DND-41 (cell line): ENCODE data around the gene NCF4.

Experiments used
- ATAC-seq: fragments of 200-7000 bp; cut with Tn5 transposase; 3 replicates; pipeline ENCODE4 v1.9.1; 2021; ENCODE audit warnings: low read depth; ENCODE audit not compliant: insufficient read depth
- DNase-seq: peaks from one replicate; pipeline ENCODE4 v3.0.0-alpha.2; 2020
- H2AFZ ChIP-seq: 2 replicates; pipeline ENCODE4 v1.6.0; 2012; ENCODE audit warnings: low read depth, low read length
- H3K27ac ChIP-seq: 2 replicates; pipeline ENCODE4 v1.5.1; 2012; ENCODE audit warnings: low read length, inconsistent platforms
- H3K27me3 ChIP-seq: fragments of 200-600 bp; sonication (generic); 2 replicates; pipeline ENCODE4 v1.6.0; 2012; ENCODE audit warnings: low read length, mild to moderate bottlenecking, inconsistent platforms; ENCODE audit not compliant: insufficient read depth, poor library complexity
- H3K36me3 ChIP-seq: 2 replicates; pipeline ENCODE4 v1.5.1; 2012; ENCODE audit warnings: low read length, inconsistent platforms; ENCODE audit not compliant: insufficient read depth
- H3K4me1 ChIP-seq: 2 replicates; pipeline ENCODE4 v1.5.1; 2012; ENCODE audit warnings: mild to moderate bottlenecking, low read length; ENCODE audit not compliant: insufficient read depth
- H3K4me2 ChIP-seq: 2 replicates; pipeline ENCODE4 v1.6.0; 2012; ENCODE audit warnings: mild to moderate bottlenecking, moderate library complexity, low read length, inconsistent platforms; ENCODE audit not compliant: insufficient read depth
- H3K4me3 ChIP-seq, 2 experiments: fragments of 200-600 bp in 1 of 2; shearing (Covaris generic) in 1 of 2; 2 replicates each; pipeline ENCODE4 v1.5.1; 2012 to 2016; ENCODE audit warnings: inconsistent platforms in 2 of 2, low read length in 2 of 2, mild to moderate bottlenecking in 2 of 2, low read depth in 1 of 2, moderate library complexity in 1 of 2
- H3K79me2 ChIP-seq: 2 replicates; pipeline ENCODE4 v1.6.0; 2012; ENCODE audit warnings: low read length, inconsistent platforms; ENCODE audit not compliant: insufficient read depth
- H3K9ac ChIP-seq: 2 replicates; pipeline ENCODE4 v1.6.0; 2012; ENCODE audit warnings: low read depth, mild to moderate bottlenecking, inconsistent platforms, low read length, moderate library complexity
- H3K9me3 ChIP-seq: 2 replicates; pipeline ENCODE4 v1.5.1; 2012; ENCODE audit warnings: low read length, moderate library complexity, mild to moderate bottlenecking, inconsistent platforms; ENCODE audit not compliant: insufficient read depth, severe bottlenecking
- H4K20me1 ChIP-seq: 2 replicates; pipeline ENCODE4 v1.6.0; 2012; ENCODE audit warnings: low read length; ENCODE audit not compliant: insufficient read depth
- EZH2 ChIP-seq: IDR thresholded peaks from 3 replicates; pipeline ENCODE4 v1.6.1; 2012; ENCODE audit warnings: borderline replicate concordance, low read depth, mild to moderate bottlenecking, moderate library complexity, low read length, inconsistent platforms; ENCODE audit not compliant: severe bottlenecking
- TF ChIP-seq, protein P1 (sequence below): IDR thresholded peaks from 2 replicates; pipeline ENCODE4 v1.5.1; 2012; ENCODE audit warnings: borderline replicate concordance, low read length, moderate library complexity, mild to moderate bottlenecking; ENCODE audit not compliant: poor library complexity, severe bottlenecking; ENCODE audit errors: extremely low read depth

NCF4 gene

DNA sequence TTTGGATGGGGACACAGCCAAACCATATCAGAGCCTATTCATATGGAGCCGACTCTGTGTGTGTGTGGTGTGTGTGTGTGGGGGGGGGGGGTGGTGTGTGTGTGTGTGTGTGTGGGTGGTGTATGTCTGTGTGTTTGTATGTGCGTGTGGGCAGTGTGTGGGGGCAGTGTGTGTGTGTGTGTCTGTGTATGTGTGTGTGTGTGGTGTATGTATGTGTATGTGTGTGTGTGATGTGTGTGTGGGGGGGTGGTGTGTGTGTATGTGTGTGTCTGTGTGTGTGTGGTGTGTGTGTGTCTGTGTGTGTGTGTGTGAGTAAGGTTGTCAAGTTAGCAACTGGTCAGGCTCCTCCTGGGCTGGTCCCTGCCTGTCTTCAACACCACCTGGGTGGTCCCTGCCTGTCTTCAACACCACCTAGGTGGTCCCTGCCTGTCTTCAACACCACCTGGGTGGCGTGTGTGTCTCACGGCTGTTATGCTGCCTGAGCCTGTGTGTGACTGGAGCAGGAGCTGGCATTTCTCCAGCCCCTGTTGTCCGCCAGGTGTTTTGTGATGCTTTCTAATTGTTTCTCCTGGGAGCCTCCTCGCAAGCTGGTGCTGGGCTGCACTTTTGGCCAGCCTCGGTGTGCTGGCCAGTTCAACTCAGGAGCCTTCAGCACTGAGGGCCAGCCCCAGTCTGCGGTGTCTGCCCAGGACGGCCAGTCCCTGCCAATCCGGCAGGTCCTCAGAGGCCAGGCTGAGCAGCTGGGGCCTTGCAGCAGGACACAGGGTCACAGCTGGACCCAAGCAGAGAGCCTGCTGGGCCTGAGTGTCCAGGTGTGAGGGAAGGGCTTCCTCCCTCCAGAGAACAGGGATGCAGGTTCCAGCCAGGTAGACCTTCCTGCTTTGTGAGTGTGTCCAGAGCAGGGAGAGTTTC lies 22.4 kb upstream of the NCF4 start:
- DNase-seq = no peak

DNA sequence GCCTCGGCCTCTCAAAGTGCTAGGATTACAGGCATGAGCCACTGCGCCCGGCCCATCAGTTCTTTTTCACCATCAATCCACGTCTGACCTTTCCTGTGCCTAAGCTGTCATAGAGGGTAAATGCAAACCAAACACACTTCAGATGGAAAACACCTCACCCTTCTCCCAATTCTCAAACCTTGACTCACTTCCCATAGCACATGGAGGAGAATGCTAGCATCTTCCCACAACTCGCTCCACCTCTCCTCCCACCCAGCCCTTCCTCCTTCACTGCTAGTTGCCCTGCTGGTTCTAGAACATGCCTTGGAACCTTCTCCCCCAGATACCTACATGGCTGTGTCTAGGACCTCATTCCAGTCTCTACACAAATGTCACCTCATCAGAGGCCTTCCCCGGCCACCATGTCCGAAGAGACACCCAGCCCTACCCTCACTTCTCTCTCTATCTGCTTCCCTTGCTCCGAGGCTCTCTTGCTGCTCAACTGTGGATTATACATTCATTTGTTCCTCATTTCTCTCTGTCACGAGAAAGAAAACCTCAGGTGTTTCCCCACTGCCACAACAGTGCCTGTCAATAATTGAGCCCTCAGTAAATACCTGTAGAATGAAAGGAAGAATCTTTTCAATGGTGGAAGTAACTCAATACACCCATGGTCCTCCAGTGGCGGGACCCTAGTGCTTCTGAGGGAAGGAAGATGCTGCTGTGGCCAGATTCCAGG lies 21.3 kb upstream of the NCF4 start:
- H2AFZ ChIP-seq = no peak overlapping the region
- no peak overlapping the region for H3K9ac ChIP-seq
- H3K27me3 ChIP-seq = peaks cover 8% of the 10 kb centered on the region
- H3K9me3 ChIP-seq = no peaks in the 10 kb centered on the region
- H3K27ac ChIP-seq = no peak overlapping the region
- no peak overlapping the region for H3K4me3 ChIP-seq
- H3K79me2 ChIP-seq = no peaks in the 10 kb centered on the region
- no peaks in the 10 kb centered on the region for H3K4me1 ChIP-seq
- DNase-seq = no peak
- no peak for ATAC-seq
- no peaks in the 10 kb centered on the region for H3K36me3 ChIP-seq
- TF ChIP-seq EZH2 = no peak
- TF ChIP-seq, protein P1, sequence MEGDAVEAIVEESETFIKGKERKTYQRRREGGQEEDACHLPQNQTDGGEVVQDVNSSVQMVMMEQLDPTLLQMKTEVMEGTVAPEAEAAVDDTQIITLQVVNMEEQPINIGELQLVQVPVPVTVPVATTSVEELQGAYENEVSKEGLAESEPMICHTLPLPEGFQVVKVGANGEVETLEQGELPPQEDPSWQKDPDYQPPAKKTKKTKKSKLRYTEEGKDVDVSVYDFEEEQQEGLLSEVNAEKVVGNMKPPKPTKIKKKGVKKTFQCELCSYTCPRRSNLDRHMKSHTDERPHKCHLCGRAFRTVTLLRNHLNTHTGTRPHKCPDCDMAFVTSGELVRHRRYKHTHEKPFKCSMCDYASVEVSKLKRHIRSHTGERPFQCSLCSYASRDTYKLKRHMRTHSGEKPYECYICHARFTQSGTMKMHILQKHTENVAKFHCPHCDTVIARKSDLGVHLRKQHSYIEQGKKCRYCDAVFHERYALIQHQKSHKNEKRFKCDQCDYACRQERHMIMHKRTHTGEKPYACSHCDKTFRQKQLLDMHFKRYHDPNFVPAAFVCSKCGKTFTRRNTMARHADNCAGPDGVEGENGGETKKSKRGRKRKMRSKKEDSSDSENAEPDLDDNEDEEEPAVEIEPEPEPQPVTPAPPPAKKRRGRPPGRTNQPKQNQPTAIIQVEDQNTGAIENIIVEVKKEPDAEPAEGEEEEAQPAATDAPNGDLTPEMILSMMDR = no peak
- H3K4me2 ChIP-seq = no peak overlapping the region
- no peaks in the 10 kb centered on the region for H4K20me1 ChIP-seq

More for the DNA sequence above, 22.4 kb upstream of the NCF4 start:
- Histone ChIP-seq H3K4me3 (no peak overlapping the region), H4K20me1 (no peaks in the 10 kb centered on the region), H3K4me2 (no peak overlapping the region), H3K9me3 (no peaks in the 10 kb centered on the region), H3K27ac (no peak overlapping the region), H3K27me3 (peaks cover 2% of the 10 kb centered on the region), H3K4me1 (no peaks in the 10 kb centered on the region), H3K36me3 (no peaks in the 10 kb centered on the region), H3K9ac (no peak overlapping the region), H3K79me2 (no peaks in the 10 kb centered on the region), H2AFZ (no peak overlapping the region)
- TF ChIP-seq, protein P1 = no peak
- TF ChIP-seq EZH2 = no peak
- no peak for ATAC-seq

DNA sequence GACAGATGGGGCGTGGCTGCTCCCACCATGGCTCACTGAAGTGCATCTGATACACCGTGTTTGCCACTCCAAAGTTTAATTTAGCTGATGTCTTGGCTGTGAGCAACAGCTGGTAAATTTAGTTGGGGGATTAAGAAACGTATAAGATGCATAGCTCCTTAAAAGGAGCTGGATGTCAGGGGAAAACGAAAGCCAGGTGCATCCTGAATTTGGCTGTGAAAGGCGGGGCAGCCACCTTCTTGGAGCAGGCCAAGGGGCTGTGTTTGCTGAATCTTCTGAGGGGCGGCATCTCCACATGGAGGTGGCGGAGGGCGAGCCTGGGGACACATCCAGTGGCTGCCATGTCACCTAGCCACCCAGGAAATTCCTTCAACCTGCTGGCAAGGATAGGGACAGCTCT lies 20.7 kb upstream of the NCF4 start:
- Histone ChIP-seq H3K4me2 (no peak overlapping the region), H4K20me1 (no peaks in the 10 kb centered on the region), H3K9ac (no peak overlapping the region), H3K4me3 (no peak overlapping the region), H3K79me2 (no peaks in the 10 kb centered on the region), H3K27me3 (peaks cover 11% of the 10 kb centered on the region), H2AFZ (no peak overlapping the region), H3K9me3 (no peaks in the 10 kb centered on the region), H3K36me3 (no peaks in the 10 kb centered on the region), H3K27ac (no peak overlapping the region), H3K4me1 (no peaks in the 10 kb centered on the region)
- TF ChIP-seq, protein P1 = no peak
- no peak for TF ChIP-seq EZH2
- DNase-seq (no peak), ATAC-seq (no peak)
